Activated effector memory CD4-positive, alpha-beta T cell treated with Interleukin-2 at 50 U/mL for 16 hours (primary cell): ENCODE measurements around the gene SND1.

Source experiments
- DNase-seq: peaks from one replicate; pipeline ENCODE4 v3.0.0-alpha.2; 2020

SND1 gene

DNA sequence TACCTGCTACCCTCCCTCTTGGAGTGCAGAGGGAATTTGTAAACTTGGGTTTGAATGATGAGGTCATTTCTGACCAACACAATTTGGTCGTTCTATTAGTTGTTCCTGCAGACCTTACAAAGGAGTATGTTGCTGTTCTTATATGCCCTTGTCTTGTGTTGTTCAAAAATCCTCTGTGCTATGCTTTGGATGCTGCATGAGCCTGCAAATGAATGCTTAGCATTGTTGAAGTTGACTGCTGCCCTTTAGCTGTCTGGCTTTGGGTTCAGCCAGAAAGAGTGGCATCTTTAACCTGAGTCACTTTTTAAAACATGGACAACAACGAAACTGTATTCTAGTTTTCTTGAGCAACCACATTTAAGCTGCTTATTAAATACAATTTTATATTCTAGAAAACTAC is 80.3 kb downstream of the SND1 start:
- DNase-seq, result no peak

DNA sequence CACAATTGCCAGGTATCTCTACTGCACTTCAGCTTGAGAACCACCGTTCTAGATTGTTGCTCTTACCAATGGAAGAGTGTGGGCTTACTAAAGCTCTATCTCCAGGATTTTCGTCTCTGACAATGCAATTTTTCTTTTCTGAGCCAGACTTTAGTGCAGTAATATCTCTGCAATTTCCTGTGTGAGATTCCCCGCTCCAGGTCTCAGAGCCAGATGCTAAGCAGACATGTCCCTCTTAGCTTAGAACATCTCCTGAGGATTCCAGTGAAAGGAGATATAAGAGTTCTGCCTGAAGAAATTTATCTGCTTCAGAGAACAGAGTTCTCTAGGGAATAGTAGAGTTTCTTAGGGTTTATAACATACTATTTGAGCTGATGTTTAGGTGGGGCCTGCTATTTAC is 82.0 kb downstream of the SND1 start:
- no peak for DNase-seq

DNA sequence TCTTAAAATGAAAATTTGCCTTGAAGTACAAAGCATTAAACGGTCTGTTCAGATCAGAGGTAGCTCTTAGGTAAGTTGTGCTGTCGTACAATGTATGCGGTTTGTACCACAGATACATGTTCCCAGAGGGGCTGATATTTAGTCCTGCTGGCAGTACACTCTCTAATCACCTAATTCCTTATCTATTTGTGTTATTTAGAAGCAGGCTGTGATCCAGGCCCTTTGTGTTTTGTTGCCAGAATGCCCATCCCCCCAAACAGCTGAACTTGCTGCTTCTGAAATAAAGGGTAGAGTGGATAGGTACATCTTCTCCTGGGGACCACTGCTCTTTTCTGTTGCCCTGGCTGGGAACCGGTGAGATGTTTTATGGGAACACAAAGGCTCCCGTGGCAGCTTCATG is 84.5 kb downstream of the SND1 start:
- no peak for DNase-seq

DNA sequence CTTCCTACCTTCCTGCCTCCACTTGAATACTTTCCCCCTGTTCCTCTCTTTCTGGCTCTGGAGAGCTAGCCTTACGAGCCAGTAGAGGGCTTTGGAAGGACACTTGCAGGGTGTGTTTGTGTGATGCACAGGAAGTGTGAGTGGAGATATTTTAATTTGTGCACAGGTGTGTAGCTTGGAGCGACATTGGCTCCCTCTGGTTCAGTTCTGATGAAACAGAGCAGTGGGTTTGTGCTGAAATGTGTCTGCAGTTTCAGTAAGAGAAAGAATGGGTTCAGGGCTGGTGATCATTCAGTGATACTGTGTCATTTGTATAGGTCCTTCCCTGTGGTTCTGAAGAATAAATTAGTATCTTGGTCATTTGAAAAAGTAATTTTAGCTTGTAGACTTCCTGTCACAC is 86.9 kb downstream of the SND1 start:
- no peak for DNase-seq

DNA sequence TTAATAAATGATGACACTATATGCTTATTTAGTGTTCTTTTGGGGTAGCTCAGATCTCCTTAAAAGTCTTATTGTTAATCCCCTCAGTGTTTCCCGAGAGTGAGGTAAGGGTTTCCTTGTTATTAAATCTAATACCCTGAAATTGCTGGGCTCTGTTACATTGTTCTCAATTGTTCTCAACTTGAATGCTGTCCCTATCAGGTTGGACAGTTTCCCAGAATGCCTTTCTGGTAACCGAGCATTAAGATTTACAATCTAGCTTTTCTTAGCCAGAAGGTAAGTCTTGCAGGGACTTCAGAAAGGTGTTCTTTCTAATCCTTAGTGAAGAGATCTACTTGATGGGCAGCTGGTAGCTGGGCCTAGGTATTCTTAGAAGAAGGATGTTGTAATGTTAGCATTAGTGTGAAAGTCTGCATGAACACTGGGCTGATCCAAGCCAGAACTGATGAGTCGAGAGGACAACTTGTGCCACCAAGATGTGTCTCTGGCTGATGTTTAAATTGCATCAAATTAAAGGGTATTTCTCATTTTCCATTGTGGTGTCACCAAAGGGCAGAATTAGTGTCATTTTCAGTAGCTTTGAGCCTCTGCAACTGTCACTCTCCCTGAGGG is 89.9 kb downstream of the SND1 start:
- no peak for DNase-seq

DNA sequence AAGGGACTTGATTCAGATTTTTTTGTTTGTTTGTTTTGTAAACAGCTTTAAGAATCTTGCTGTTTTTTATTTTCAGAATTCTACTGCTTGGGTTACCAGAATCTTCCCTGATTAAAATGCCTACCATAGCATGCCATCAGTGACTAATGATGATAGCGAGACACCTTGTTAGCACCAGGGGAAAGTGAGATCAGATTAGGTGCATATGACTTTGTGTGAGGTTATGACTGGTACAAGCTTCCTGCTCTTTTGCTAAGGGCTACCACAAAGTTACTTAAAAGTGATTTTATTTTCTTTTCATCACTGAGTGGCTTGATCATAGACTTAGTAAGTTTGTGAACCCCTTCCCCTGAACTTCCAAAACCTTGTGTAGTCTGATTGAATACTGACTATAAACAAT is 93.5 kb downstream of the SND1 start:
- no peak for DNase-seq

DNA sequence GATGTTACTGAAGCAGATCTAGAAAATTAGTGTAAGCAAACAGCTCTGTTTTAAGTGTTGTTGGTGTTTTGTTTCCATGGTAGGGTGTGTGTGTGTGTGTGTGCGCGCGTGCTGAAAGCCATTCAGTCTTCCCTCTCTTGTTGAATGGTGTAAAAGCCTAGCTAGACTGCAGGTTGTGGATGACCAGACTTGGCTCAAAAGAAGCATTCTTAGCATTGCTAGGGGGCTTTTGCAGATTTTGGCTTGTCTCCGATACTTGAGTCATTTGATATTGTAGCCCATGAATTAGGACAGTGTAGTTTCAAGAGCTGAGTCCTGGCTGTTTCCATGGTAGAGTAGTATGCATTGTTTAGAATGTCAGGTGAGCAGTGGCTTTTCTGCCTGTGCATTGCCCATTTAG is 99.1 kb downstream of the SND1 start:
- DNase-seq, result no peak

DNA sequence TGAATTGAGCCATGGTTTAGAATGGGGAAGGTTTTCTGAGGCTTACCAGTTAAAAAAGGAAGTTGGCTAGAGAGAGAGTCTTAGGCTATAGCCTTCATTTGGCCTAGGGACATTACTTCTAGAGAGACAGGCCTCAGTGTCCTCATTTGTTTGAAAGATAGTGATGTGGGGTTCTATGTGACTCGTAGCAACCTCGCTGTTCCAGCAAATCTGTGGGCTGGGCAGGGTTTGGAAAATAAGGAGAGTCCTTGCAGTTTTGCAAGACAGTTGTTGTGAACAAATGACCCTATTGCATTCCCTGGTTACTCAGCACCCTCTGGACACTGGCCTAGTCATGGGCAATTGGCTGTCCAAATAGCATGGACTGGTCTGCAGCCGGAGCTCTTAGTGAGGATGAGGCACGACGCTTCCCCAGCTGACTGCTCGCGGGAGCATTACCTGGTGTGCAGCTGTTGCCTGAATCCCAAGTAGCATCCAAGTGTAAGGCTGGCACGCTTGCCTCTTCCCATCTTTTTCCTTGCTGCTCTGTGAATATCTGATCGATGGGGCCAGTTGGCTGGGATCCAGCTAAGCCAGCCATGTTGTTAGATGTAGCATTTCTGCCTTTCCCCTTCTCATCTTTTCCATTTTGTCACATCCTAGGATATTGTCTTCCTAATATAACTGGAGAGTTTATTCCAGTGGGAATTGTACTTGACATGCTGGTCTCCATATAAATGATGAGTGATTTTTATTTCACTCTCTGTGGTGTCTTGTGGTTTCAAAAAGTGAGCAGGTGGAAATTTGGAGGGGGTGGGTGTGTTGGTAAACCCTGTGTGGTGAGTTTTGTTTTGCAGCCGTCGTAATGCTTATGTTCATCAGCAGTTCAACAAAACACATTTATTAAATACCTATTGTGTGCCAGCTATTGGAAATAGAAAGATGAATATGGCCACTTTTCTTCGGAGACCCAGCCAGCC is 99.8 kb downstream of the SND1 start:
- no peak for DNase-seq

DNA sequence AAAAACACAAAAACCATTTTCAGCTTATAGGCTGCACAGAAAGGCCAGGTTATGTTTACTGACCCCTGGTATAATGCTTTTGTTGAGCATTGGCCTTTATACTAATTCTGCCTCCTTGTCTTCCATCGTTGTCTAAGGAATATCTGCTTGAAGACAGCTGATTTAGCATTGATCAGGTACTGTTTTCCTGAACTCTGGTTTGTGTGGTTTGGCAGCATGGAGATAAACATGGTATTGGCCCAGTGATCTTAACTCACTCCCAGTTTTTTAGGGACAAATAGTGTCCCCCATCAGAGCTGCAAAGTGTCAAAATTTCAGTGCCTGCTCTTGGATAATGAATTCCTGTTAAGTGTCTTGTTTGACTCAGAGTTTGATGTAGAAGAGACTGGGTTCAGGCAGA is 100.8 kb downstream of the SND1 start:
- no peak for DNase-seq

DNA sequence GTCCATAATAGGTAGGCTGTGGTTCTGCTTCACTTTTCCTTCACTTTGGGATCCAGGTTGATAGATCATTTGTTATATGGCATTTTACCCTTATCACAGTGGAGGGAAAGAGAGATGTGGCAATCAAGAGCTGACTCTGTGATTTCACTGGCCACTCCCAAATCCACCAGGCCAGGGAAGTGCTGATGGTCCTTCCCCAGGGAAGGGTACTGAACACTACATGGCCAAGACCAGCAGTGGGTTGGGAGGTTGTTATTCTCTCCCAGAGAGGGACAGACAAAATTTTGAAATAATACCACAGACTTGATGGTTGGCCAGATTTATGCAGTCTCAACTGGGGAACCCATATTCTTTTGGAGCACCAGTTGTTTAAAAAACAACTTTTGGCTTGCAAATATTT is 102.5 kb downstream of the SND1 start:
- DNase-seq, result no peak

DNA sequence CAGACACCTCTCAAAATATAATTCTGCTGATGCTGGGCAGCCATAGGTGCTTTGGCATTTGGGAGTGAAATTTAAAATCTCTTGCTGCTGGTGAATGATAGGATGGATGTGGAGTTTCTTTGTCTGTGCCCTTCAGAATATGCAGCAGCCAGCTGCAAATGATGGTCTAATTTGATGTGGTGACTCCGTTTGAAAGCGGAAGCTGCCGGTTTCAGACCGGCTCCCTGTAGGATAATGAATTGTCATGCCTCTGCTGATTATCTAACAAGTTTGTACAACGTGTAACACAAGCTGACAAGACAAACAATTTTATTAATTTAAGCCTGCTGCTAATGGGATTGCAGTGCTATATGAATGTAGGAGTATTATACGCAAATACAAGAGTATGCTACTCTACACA is 103.5 kb downstream of the SND1 start:
- no peak for DNase-seq

DNA sequence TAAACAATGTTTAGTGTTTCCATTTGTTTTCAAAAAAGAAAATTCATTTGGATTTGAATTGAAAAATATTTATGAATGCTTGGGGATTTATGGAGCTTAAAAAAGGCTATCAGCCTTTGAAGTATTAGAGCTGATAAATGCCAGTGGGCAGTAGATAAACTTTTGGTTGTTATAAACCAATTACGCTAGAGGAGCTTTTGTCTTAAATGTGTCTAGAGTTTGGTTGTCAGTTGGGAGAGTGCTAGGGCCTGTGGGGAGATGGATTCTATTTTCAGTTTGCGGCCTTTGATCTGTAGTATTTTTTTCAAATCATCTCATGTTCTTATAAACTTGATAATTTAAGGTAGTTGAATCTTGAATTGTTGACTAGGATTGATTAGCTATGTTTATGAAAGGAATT is 104.0 kb downstream of the SND1 start:
- no peak for DNase-seq

DNA sequence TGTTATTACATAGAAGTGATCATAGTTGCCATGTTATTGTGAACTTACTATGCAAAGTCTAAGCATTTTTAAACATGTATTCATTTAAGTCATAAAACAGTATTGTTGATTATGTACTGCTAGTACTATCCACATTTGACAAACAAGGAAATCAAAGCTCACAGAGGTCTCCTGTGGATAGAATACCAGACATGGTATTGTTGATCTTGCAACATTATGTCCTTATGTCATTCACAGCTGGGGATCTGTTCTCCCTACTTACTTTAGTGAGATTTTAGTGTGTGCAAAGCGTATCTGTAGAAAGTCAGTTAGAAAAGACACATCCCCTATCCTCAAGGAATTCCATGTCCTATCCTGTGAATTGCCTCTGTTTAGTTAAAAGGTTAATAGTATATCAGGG is 106.1 kb downstream of the SND1 start:
- no peak for DNase-seq

DNA sequence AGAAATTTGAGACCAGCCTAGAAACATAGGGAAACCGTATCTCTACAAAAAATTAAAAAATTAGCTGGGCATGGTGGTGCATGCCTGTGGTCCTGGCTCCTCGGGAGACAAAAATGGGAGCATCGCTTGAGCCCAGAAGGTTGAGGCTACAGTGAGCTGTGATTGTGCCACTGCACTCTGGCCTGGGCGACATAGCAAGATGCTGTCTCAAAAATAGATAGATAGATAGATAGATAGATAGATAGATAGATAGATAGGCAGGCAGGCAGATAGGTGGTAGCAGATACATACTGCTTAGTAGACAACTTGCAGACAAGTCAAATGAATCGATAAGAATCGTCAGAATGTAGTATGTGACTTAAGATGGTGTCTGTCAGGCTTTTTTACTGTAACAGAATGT is 106.9 kb downstream of the SND1 start:
- no peak for DNase-seq

DNA sequence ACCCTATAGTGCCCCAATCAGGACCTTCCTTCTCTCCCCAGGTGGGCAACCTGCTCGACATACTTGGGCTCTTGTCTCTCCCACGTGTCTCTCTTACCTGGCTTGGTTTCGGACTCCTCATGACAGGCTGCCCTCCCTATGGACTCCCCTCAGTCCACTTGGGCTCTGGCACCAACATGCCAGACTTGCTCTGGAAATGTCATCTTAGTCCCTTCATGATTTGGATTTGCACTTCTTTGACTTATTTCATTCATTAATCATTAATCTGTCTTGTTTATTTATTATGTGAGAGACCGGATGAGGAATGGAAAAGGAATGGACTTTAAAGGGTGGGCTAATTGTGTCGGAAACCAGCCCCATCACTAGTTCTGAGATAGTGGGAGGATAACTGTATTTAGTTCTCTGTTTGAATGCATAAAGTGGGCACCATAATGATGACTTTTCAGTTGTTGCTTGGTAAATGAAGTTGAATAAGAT is 108.0 kb downstream of the SND1 start:
- DNase-seq, result no peak

DNA sequence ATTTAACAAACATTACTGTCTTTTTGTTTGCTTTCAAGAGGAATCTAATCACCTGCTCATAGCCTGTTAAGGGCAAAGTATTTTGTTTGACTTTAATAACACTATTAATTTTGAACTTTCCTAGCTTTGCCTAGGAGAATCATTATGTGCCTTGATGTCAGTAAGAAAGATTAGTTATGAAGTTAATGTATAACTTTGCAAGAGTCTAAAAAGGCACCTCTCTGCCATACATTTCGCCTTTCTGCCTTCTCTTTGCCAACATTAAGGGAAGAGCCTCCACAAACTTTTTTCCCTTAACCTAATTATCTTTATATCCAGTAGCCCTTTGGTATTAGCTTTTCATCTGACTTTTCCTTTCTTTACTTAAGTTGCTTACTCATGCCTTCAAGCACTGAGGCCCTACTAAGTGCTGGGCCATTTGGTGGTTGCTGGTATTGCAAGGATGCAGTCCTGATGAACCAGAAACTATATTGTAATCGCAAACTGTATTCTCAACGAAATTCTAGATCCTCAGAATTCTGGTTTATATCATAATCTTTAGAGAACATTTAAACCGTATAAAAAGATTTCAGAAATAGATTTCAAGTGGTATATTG is 108.5 kb downstream of the SND1 start:
- DNase-seq, result no peak

DNA sequence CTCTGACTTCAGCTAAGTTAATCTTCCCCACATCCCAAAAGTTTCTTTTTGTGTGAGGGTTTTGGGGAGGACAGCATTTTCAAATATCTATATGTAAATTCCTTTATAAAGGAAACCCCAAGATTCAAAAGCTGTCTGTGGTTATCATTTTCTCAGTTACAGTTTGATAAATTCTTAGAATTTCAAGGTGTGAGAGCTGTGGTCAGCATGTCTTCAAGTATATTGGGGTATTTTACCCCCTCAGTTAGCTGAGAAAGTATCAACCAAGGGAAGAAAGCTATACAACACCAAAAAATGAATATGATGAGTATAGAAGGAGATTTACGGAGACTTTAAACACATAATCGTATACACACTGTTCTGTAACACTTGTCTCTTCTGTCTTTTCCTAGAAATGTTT is 109.2 kb downstream of the SND1 start:
- DNase-seq, result no peak

DNA sequence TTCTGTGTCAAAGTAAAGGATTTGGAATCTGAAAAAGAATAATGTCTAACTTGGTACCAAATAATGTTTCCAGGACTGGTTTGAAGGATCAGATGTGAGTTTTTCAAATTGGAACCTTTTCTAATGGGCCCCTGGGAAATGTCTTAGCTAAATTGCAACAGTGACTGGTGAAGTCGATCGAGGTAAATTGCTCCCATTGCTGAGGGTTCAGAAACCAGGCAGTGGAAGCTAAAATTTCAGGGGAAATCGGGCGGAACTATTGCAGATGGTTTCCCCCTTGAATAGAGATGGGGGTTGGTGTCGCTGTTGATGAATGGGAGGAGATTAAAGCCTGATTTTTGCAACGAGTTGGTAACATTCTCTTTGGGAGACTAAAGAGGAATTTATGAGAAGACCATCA is 112.7 kb downstream of the SND1 start:
- DNase-seq, result no peak

DNA sequence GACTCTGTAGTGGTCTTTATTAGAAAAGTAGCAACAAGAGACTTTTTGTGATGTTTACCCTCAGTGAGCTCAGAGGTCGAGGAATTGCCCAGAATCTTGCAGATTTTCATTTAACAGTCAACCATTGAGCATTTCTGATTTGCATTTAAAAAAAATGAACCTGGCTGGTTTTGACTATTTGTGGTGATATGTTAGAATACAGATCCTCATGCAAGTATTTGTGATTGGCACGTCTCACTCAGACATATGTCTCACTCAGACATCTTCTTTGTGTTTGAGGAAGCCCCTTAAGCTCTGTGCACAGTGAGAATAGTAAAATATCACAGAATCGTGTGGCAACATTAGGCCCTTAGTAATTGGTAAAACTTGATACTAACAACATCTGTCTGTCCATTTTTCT is 113.2 kb downstream of the SND1 start:
- no peak for DNase-seq

DNA sequence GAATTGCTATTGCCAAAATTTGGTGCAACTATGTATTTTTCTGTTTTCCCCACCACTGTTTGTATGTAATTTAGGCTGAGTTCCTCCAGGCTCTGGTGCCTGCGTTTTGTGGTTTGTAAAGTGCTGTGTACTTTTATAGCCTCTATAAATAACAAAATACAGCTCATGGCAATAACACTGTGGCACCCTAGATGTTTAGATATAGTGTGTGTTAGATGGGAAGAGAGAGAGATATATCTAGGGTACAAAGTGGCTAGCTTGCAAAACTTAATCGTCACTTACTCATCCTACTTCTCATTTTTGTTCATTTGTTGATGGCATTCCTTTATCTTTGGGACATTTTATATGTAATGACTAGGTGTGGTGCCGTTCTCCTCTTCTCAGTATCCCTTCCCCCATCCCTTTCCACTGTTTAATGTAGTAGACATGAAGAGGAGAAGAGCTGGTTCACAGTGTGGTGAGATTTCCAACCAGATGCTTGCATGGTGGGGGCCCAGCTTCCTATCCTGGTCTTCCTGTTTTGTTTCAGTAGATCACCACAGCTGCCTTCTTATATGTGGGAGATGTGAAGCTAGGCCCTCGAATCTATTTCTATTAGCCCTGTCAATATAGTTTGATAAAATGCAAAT is 115.0 kb downstream of the SND1 start:
- no peak for DNase-seq

DNA sequence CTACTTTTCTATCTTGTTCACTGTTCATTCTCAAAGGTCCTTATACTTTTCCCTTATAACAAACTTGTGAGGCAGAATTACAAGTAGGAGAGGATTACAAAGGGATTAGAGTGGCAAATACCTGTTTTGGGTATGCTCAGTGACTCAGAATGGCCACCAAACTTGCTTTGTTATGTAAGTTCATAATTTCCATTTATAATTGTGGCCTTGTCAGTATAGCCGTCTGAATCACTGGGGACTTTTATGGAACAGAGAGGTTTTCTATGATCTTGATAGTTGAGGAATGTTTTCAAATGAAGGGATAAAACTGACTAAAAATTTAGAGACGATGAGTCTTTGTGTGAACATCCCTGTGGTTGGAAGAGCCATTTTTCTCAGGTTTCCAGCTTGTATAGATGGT is 116.2 kb downstream of the SND1 start:
- no peak for DNase-seq

DNA sequence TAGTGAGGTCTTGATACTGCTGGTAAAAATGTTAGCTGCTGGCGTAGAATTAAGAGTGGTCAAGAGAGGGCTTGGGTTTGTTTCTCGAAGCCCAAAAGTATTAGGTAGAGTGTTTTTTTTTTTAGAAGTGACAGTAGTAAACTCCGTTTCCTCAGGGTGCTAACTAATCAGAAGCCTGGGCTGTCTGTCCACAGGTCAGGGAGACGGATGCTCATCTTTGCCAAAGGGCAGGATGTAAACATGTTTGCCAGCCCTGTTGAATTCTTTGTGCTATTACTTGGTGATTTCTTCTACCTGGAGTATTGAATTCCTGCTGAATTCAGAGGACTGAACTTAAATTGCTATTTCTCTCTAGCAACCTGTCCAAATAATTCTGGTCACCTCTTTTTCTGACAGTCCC is 117.1 kb downstream of the SND1 start:
- no peak for DNase-seq

DNA sequence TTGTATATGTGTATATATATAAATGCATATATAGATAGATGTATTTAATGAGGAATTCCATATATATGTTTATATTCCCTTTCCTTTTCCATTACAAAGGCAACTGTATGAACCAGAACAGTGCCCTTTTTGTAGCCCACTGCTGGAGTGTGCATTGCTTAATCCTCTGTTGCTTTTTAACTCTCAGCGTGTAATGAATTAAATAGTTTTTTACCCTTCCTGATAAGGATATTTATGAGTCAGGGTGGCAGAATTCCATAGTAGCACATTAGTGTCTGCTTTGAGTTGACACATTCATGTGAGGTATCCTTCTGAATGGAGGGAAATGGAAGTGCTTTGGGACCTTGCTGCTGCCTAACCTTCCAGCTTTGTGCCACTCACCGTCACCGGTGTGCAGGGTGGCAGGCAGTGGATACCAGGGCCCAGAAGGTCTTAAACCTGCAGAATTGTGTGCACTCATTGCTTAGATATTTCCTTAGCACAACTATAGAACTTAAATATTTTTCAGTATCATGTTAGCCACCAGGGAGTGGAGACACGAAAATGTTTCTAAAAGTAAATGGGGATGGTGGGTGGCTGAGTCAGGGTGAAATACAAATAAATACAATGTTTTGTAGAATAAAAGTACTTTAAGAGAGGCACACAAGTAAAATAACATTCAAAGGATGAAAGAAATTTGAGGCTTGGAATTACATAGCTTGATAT is 117.9 kb downstream of the SND1 start:
- no peak for DNase-seq
